H1 (cell line): ENCODE results near the gene INTU. TPM values are rescaled to one million over a fixed set of nuclear protein-coding genes. Genes with fewer than 3 reads are reported as not detected.

Source experiments
- JUND ChIP-seq: IDR thresholded peaks from 2 replicates; pipeline ENCODE4 v1.6.1; 2011; ENCODE audit warnings: mild to moderate bottlenecking, improper control_type of control experiment, low read length
- polyA plus RNA-seq, 7 experiments: library from polyadenylated mRNA; depleted of rRNA in 3 of 7; stranded (reverse) in 5 of 7; unstranded in 2 of 7; fragments of >200 nt in 5 of 7; fragments of 200-250 nt in 2 of 7; gene quantifications; 1 replicate in 5 of 7; 2 replicates in 1 of 7; 4 replicates in 1 of 7; pipeline versions ENCODE4 v1.2.1 to v1.2.3, GENCODE V29; 2011 to 2013; ENCODE audit warnings: missing spikeins in 2 of 7, mixed read lengths in 2 of 7
- total RNA-seq: library from RNA; stranded (reverse); fragmentation: NEBNext Ultra II Directional; extraction: Animal tissue kit (Norgen Biotek cat#: 25700); gene quantifications from 2 replicates; pipeline ENCODE4 v1.2.1, GENCODE V29; 2021

Gene INTU
- total and polyA plus RNA-seq, 2 of the 8 experiments (the other 6 are each of a cell fraction or from before 2014, with no cell fraction given), result 6.0 to 15.1 TPM

GRCh38 chr4:127771535-127772275 is 138.9 kb downstream of the INTU start (continued):
- TF ChIP-seq JUND, result no peak
